HG02885 (cell line): Measurements from ENCODE around the gene TPTE.
"Not testable (repeated sequence)": the region's sequence is repeated elsewhere in the genome, so short reads cannot be mapped to it uniquely, and the experiment has no call there.

Experiments
- ATAC-seq: cut with Tn5 transposase; IDR thresholded peaks from one replicate; pipeline ENCODE4 v1.9.1; 2021; ENCODE audit warnings: mild to moderate bottlenecking; ENCODE audit not compliant: unreplicated experiment, poor library complexity

Gene TPTE

DNA sequence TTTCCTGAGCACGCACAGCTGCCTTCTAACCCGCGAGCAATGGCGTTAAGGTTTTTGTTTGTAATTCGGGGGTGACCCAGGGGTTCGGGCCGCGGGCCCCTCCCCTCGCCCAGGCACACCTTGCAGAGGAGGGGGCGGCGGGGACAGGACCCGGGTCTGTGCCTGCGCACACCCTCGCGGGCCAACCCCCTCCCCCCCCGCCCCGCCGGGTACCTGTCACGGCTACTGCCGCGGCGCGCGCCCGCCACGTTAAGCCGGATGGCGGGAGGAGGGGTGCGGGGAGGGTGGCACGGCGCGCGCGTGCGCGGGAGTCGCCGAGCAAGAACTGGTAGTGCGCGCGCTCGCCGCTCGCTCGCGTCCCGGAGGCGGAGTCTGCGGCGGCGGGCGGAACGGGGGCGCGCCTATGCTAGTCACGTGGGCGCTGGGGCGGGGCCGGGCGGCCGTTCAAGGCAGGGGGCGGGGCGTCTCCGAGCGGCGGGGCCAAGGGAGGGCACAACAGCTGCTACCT is at the start of gene TPTE:
TPTE (plus strand) TSS at position 493 of the 508 bp plus-strand sequence. CDS start 17,141 bp downstream, outside the sequence.
- ATAC-seq = no peak

DNA sequence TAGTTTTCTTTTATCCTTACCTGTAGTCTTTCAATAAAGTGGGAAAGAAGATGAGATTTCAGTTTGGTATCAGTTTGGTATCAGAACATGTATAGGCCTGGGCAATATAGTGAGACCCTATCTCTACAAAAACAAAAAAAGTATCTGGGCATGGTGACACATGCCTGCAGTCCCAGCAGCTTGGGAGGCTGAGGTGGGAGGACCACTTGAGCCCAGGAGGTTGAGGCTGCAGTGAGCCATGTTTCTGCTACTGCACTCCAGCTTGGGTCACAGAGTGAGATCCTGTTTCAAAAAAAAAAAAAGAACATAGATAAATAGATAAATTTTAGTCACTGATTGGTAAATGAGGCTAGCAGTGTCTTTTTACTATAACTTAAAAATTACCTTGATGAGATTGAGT is 49.4 kb upstream of the TPTE start:
- ATAC-seq = not testable (repeated sequence)

DNA sequence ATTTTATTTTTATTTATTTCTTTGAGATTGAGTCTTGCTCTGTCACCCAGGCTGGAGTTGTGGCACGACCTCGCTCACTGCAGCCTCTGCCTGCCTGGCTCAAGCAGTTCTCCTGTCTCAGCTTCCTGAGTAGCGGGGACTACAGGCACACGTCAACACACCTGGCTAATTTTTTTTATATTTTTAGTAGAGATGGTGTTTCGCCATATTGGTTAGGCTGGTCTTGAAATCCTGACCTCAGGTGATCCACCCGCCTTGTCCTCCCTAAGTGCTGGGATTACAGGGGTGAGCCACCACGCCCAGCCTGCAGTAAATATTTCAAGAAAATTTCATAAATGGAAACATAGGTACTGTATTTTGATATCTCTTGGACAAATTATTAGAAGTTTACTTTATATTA is 43.6 kb upstream of the TPTE start:
- ATAC-seq = not testable (repeated sequence)

DNA sequence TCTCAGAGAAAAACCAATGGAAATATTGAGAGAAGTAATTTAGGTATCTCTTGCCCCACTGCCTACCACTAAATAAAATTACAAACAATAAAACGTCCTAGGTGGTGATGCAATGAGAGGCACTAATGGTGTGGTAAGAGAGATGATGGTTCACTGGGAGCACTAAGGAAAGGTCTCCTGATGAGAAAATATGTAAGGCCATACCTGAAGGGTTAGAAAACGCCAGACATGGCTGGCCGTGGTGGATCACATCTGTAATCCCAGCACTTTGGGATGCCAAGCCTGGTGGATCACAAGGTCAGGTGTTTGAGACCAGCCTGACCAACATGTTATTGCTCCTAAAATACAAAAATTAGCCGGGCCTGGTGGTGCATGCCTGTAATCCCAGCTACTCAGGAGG is 41.5 kb upstream of the TPTE start:
- not testable (repeated sequence) for ATAC-seq

DNA sequence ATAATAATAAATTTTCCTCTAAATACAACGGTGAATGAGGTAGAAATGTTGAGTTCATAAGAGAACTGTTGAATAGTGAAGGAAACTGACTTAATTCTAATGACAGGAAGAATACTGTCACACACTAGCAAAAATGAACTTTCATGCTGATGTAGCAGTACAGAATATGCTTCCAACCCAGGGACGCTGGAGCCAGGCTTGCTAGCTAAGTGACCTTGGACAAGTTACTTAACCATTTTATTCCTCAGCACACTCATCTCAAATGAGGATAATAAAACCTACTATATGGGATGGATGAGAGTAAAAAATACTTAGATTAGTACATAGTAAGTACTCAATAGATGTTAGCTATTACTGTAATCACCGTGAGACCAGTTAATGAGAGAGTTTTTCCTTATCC is 36.5 kb upstream of the TPTE start:
- ATAC-seq = not testable (repeated sequence)

DNA sequence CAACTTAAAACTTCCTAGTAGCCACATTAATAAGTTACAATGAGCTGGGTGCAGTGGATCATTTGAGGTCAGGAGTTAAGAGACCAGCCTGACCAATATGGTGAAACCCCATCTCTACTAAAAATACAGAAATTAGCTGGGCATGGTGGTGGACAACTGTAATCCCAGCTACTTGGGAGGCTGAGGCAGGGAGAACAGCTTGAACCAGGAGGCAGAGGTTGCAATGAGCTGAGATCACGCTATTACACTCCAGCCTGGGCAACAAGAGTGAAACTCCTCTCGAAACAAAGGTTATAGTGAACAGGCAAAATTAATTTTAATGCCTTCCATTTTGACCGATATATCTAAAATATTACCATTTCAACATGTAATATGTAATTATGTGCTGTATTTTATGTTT is 30.9 kb upstream of the TPTE start:
- not testable (repeated sequence) for ATAC-seq

DNA sequence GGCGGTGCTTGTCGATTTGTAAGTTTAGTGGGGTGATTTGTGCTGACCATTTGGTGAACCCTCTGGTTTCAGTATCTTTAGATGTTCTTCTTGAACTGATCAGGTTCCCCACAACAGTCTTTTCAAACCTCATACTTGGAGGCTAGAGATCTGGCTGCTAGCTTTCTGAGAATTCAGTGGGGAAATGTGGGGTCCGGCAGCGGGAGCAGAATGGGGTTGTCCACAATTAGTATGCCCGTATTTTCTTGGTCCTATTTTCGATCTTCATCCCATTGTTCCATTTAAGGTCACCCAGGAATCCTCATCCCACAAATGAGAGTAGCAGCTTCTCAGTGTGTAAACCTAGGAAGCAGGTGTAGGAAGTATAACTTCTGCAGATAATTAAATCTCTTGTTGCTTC is 10.3 kb upstream of the TPTE start:
- ATAC-seq = no peak

DNA sequence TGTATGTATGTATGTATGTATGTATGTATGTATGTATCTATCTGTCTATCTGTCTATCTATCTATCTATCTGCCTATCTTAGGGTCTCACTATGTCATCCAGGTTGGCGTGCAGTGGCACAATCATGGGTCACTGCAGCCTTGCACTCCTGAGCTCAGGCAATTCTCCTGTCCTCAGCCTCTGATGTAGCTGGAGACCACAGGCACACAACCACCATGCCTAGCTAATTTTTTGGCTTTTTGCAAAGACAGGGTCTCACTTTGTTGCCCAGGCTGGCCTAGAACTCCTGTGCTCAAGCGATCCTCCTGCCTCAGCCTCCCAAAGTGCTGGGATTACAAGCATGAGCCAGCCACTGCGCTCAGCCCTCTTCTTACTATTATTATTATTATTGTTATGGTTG is 4.5 kb upstream of the TPTE start:
- ATAC-seq = not testable (repeated sequence)

DNA sequence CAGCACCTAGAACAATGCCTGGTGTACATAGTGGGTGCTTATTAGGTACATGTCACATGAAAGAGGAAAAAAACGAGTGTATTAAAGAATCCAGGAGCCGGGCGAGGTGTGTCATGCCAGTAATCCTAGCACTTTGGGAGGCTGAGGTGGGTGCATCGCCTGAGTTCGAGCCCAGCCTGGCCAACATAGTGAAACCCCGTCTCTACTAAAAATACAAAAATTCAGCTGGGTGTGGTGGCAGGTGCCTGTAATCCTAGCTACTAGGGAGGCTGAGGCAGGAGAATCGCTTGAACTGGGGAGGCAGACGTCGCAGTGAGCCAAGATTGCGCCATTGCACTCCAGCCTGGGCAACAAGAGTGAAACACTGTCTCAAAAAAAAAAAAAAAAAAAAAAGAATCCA is 3.5 kb upstream of the TPTE start:
- not testable (repeated sequence) for ATAC-seq

DNA sequence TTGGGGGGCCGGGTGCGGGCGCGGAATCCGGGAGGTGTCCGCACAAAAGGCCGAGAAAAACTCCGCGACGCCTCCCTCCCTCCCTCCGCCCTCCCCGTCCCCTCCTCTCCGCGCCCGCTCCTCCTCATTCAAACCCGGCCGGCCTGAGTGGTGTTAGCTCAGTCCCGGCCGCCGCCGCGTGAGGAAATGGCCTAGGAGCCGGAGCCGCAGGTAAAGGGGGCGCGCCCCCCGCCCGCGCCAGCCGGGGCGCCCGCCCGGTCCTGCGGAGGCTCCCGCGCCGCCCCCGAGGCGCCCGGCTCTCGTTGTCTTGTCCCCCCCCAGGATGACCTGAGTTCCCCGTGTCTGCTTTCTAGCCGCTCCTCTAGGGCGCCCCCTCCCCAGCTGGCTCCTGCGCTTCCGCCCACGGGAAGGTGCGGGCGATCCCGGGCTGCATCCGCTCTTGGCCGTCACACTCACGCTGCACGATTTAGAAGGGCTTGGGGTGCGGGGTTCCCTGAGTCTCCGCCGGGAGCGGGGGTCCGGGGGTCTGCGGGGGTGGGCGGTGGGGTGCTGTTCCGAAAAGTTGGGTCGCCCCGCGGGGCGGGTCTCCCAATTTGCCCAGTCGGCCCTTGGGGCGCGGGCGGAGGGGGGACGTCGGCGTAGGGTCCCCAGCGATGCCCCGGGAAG is 585 bp downstream of the TPTE start:
- not testable (repeated sequence) for ATAC-seq

DNA sequence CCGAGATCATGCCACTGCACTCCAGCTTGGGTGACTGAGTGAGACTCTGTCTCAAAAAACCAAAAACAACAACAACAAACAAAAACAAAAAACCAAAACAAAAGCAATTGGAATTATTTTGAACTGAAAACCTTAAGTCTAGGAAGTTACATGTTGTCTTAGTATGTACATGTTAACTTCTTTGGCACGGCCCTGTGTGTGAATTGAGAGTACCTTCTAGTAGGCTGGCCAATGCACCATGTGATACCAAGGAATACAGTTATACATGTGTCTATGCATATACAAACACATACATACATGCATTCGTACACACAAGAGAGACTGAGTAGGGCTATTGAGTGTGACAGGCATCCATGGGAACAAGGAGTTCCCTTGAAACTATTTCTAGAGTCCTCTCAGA is 18.6 kb downstream of the TPTE start:
- ATAC-seq = no peak

DNA sequence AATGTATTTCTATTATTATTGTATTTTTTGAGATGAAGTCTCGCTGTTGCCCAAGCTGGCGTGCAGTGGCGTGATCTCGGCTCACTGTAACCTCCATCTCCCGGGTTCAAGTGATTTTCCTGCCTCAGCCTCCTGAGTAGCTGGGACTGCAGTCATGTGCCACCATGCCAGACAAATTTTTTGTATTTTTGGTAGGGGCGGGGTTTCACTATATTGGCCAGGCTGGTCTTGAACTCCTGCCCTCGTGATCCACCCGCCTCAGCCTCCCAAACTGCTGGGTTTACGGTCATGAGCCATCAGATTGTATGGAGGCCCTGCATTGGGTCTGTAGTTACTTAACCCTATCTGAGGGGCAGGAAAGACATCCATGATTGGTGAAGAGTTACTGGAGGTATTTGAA is 23.0 kb downstream of the TPTE start:
- ATAC-seq = not testable (repeated sequence)

DNA sequence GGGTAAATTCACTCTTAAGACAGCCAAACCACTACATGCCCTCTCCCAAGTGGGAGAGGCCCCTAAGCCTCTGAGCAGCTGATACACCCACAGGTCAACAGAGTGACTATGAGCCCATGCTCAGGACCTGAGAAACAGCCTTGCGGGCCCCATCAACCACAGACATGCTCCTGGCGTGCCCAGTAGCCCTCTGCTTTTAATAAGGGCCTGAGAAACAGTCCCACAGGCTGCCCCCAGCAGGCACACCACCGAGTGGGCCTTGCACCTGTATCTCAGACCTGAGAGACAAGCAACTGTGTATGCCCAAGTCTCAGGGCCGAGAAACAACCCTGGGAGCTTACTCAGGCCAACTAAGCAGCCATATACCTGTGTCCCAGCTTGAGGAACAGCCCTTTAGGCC is 26.5 kb downstream of the TPTE start:
- ATAC-seq = not testable (repeated sequence)

DNA sequence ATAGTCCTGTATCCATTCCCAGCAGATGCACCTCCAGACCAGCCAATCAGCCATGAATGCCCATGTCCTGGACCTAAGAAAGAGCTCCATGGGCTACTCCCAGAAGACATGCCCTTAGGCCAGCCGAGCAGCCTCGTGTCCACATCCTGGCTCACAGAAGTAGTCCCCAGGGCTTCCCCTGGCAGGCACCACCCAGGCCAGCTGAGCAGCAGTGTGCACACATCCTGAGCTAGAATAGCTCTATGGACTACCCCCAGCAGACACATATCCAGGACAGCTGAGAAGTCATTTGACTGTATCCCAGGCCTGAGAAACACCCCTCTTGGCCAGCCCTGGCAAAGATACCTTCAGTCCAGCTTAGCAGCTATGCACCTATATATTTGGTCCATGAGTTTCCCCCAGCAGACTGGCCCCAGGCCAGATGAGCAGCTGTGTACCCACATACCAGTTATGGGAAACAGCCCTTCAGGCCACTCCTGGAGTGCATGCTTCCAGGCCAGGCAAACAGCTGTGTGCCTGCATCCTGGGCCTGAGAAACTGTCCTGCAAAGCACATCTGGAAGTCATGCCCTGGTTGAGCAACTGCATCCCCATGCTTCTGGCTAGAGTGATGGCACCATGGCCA is 27.1 kb downstream of the TPTE start:
- not testable (repeated sequence) for ATAC-seq

DNA sequence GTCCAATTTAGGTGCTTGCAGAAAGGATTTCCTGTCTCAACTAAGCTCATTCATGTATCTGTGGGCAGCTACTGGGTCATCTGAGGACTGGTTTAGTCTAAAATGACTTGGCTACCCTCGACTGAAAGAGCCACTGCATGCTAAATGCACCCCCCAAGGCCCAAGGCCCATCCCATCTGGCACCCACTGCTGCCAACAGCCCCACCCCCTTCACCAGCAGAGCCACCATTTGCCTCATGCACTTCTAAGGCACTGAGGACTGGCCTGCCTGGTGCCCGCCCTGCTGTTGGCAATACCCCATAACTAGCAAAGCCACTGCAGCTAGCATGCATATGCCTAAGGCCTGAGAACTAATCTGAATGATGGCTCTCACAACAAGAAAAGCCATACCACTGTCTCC is 49.4 kb downstream of the TPTE start:
- not testable (repeated sequence) for ATAC-seq

DNA sequence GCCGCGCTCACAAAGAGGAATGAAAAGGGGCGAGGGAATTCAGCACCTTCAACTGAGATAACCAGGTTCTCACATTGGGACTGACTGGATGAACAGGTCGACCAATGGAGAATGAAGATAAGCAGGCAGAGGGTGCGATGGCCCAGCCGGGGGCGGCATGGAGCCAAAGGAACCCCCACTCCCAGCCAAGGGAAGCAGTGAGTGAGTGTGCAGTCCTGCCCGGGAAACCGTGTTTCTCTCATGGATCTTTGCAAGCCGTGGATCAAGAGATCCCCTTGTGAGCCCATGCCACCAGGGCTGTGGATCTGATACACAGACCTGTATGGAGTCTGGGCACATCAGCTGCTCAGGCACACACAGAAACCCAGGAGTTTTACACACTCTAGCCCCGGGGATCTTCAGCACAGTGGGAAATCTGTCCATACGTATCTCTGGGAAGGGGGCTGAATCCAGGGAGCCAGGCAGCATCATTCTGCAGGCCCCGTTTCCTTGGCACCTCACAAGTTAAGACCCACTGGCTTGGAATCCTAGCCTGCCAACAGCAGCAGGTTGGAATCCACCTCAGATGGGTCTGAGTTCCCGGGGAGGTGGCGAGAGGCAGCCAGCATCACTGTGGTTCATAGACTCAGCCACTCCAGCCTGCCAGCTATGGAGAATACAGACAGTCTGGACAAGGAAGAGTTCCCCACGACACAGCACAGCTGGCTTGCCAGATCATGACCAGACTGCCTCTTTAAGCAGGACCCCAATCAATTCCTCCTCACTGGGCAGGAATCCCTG is 53.3 kb downstream of the TPTE start:
- not testable (repeated sequence) for ATAC-seq

DNA sequence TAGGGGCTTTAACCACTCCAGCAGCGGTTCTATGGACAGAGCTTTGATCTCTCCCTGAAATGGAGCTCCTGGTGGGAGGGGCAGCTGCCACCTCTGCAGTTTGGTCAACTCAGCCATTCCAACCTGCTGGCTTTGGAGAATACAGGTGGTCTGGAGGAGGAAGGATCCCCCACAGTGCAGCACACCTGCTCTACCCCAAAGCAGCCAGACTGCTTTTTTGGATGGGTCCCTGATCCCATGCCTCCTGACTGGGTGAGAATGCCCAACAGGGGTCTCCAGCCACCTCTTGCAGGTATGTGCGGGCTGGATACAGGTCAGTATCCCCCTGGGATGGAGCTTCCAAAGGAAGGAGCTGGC is 53.9 kb downstream of the TPTE start:
- no peak for ATAC-seq

DNA sequence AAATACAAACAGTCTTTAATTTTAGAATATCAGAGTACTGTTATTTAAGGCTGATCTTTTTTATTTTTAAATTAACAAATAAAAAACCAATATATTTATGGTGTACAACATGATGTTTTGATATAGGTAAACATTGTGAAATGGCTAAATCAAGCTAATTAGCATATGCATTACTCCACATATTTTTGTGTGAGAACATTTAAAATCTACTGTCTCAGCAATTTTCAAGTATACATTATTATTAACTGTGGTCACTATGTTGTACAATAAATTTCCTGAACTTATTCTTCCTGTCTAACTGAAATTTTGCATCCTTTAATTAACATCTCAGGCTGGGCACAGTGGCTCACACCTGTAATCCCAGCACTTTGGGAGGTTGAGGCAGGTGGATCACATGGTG is 57.5 kb downstream of the TPTE start:
- not testable (repeated sequence) for ATAC-seq

DNA sequence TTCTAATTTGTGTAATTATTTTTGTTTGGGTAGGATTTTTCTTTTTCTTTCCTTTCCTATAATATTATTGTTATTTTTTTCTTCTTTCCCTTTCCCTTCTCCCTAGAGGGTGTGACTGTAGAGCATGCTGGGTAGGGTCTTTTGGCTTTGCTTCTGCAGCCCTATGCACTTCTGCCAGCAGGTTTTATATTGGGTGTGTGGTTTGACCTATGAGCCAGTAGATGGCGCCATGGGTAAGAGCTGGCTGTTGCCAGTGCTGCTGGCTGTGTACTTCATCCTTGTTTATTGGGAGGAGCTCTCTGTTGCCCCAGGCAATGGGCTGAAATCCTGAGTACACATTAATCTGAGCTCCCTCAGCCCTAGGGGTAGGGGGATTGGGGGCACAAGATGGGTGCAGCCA is 67.7 kb downstream of the TPTE start:
- ATAC-seq = not testable (repeated sequence)

DNA sequence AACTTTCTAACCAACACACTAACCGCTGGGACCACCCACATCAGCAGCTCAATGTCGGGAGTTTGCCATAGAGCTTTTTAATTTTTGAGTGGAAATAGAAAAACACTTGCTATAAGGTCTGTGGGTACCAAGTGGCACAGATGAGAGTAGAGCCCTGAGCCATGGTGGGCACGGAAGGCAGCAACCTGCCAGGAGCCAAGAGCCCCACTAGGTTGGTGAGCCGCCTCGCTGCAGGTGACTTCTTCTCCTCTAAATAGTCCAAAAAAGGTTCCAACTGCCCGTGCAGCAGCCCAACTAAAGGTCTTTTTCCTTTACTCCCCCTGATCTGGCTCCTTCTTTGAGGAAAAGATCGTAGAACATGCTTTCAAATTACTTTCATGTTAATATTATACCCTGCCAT is 85.7 kb downstream of the TPTE start:
- not testable (repeated sequence) for ATAC-seq

DNA sequence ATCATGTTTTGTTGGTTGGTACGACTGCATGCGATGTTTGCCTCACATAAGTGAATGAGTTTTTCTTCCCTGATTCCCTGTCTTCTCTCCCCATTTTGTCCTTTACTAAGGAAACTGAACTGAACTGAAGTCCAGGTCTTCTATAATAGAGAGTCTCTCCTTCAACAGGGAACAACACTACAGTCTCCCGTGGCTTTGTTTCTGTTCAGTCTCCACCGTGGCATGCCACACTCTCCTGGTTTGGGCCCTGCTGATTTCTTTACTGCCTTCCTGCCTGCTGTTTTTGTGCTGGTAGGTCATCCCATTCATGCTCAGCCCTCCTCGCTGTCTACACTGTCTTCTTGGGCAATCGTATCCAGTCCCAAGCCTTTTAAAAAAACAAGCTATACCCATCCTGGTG is 92.9 kb downstream of the TPTE start:
- ATAC-seq = not testable (repeated sequence)
